Measurements from ENCODE around the gene SLC6A12.
"Not testable (repeated sequence)": the region's sequence is repeated elsewhere in the genome, so short reads cannot be mapped to it uniquely, and the experiment has no call there.

SLC6A12 gene

DNA sequence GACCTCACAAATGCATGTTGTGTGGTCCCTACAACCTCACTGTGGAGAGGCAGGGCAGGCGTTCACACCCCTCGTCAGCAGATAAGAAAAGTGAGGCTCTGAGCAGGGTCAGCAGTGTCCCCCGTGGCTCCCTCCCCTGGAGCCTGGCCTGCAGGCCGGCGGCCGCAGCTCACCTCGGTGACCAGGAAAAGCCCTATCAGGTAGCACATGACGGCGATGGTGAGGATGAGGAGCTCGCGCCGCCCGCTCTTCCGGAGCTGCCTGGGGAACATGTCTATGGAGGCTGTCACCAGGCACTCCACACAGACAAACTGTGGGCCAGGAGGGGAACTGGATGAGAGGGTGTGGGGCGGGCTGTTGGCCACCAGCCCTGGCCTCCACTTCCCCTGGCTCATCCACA lies 18.0 kb downstream of the SLC6A12 start:
- DNase-seq, result no peak

DNA sequence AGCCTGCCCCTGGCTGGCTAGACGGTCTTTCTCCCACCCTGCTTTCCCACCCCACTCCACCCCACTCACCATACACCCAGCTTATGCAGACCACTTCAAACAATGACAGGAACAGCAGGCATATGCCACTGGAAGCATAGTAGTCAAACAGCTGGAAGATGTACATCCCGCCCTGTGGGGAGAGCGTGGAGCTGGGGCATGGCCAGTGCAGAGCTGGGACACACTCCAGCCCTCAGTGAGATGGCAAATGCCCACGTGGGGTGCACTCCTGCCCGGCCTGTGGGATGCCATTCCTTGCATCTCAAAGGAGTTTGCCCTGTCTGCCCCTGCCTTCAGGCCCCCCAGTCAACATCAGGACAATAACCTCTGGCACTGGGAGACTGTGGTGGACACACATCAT lies 18.8 kb downstream of the SLC6A12 start:
- no peak for DNase-seq

DNA sequence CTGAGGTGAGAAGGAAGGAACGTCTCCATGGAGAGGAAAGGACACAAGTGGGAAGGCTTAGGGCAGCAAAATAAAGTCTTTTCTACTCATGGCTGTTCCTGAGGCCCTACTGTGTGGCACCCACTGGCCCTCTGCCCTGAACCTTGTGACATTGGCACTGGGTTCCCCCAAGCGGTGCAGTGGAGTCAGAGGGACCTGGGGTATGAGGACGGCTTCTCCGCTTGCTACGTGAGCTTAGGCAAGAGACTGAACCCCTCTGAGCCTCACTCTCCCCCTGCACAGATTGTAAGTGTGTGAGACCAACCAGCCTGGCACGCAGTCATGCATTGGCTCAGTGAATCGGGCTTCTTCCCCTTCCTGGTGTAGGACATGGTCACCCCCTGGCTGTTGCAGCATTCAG lies 19.7 kb downstream of the SLC6A12 start:
- no peak for DNase-seq

- DNase-seq, result no peak
These were observed 20.7 kb downstream of the SLC6A12 start for GRCh38 chr12:193261-193660.

DNA sequence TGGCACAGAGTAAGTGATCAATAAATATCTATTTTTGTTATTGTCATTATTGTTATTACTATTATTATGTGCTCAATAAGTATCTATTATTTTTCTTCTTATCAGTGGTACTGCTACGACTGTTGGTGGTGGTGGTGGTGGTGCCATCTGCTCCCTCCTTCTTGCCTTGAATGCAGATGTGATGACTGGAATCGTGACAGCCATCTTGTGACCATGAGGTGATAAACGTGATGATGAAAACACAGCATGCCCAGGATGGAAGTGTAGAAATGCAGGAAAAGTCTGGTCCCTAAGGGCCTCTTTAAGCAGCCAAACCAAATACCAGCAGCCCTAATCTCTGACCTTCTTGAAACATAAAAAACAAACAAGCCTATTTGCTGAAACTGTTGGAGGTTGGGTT lies 22.4 kb downstream of the SLC6A12 start:
- DNase-seq, result no peak

GRCh38 chr12:190881-191280 lies 23.1 kb downstream of the SLC6A12 start:
- no peak for DNase-seq

GRCh38 chr12:189622-189962 lies 24.4 kb downstream of the SLC6A12 start:
- DNase-seq, result no peak

- no peak for DNase-seq
These were observed 24.9 kb downstream of the SLC6A12 start for GRCh38 chr12:188910-189621.

GRCh38 chr12:187986-188909 lies 25.7 kb downstream of the SLC6A12 start:
- DNase-seq, result not testable (repeated sequence)

GRCh38 chr12:186006-186625 lies 27.8 kb downstream of the SLC6A12 start:
- no peak for DNase-seq

- DNase-seq, result no peak
These were observed 28.4 kb downstream of the SLC6A12 start for GRCh38 chr12:185576-185955.

DNA sequence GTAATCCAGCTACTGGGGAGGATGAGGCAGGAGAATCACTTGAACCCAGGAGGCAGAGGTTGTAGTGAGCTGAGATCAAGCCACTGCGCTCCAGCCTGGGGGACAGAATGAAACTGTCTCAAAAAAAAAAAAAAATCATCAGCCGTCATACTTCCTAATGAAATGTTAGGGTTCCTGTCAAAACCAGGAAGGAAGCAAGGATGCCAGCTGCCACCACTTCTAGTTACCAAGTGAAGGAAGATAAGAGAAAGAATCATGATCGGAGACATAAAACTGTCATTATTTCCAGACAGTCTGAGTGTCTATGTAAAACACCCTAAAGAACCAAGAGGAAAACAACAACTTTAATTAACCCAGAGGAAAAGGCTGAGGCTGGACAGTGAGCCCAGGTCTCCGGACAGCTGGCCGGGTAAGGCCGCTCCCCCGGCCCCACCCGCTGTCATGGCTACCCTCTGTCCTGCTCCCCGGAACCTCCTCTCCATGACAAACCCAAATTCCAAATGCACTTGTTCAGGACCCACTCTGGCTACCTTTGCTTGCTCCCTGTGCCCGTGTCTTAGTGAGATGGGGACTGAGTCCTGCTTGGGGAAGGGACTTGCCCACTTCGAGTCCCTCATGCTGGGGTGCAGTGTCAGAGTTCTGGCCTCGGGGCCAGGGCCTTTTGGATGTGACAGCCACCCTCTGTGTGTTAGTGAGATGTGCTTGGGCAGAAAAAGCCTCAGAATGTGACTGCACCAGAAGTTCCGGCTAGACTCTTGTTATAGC lies 29.0 kb downstream of the SLC6A12 start:
- DNase-seq, result no peak

- no peak for DNase-seq
These were observed 31.5 kb downstream of the SLC6A12 start for GRCh38 chr12:182381-182892.

- DNase-seq, result no peak
These were observed 32.0 kb downstream of the SLC6A12 start for GRCh38 chr12:181921-182320.

DNA sequence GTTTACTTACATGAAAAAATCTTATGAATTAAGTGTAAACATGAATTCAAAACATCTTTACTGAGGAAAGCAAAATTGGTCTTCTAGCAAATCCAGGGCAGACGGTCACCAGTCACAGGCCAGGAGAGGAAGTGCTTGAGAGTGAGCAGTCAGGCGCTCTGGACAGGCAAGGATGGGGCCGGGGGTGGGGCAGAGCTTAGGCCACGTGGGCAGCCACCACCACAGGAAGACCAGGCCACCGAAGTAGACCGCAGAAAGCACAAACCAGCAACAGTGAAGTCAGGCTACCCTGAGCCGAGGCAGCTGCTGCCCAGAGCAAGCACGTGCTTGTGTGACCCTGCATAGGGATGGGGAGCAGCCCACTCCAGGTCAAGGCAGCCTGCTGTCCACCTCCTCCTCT lies 33.5 kb downstream of the SLC6A12 start:
- no peak for DNase-seq

DNA sequence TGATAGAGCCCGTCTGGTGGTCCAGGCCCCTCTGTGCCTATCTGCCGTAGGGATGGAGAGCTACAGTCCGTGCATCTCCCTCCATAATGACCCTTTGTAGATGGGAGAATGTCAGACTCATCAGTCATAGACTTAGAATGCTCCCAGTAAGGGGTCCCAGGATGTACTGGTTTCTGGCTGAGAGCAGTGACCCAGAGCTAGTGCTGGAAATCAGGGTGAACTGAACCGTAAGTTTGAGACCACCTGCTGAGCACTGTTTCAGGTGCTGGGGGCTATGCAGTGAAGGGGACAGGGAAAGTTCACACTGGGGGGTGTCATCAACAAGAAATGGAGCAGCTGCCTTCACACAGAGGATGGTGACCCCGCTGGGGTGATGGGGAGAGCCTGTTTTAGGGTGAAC lies 34.1 kb downstream of the SLC6A12 start:
- no peak for DNase-seq

DNA sequence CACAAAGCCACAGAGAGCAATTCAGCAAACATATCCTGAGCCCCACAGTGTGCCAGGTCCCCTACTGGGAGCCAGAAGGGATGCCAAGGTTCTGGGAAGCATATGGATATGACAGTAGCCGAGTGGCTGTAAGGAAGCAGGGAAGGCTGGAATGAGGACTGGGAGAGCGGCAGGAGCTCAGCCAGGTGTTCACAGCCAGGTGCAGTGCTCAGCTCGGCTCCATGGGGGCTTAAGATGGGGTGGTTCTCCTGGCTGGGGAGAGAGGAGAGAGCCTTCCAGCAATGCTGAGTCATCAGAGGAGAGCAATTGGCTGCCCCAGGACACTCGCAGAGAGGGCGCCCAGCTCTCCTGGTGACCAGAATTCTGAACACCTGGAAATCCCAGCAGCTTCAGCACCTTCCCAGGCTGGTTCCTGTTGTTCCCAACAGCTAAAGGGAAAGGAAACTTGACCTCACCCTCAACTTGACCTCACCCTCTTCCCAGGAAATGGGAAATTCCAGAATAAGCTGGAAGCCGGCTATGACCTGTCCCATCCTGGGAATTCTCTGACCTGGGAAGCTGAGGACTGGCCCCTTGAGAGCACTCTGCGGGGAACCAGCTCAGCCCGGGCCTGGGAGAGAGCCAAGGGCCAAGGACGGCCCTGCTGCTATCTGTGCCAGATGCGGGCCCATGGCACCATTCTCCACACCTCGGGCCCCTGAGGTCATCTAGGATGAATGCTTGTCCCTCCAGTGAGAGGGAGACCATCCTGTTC lies 34.6 kb downstream of the SLC6A12 start:
- no peak for DNase-seq

- no peak for DNase-seq
These were observed 35.2 kb downstream of the SLC6A12 start for GRCh38 chr12:178829-179109.

GRCh38 chr12:177980-178828 lies 35.8 kb downstream of the SLC6A12 start:
- no peak for DNase-seq

DNA sequence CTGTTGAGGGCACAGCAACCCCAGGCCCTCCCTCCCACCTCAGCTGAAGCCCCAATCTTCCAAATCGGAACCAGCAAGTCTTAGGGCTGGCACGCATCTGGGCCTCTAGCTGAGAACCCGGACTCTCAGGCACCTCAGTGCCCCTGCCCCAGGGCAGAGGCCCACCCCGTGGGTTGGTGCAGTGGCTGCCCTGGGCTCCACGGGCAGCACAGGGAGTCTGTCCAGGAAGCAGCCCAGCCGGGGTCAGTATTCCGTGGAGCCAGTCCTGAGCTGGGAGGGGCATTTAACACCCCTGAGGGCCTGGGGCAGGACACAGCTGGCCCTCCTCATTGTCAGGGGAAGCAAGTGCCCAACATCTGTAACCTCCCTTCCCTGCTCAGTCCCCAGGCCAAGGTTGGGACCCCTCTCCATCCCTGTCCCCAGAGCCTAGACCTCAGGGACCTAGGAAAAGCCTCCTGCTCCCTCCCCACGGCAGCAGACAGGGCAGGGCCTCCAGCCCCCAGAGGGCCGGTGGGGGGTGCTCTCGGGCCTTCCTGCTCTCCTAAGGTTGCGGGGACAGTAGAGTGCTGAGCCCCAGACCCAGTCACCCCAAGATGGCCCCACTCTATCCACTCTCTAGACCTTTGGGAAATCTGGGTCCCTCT lies 36.5 kb downstream of the SLC6A12 start:
- DNase-seq, result no peak
